HAP-1 (cell line): ENCODE data around the gene TXNRD2.

Experiments
- DNase-seq, 2 experiments: peaks; one replicate each; pipeline ENCODE4 v3.0.0-alpha.2; 2016 to 2020; ENCODE audit warnings: low spot score in 2 of 2
- H3K27me3 ChIP-seq: fragments of 250-450 bp; sonication (Bioruptor Pico); 2 replicates; pipeline ENCODE4 v1.5.1; 2020; ENCODE audit warnings: low read depth, mild to moderate bottlenecking, moderate library complexity
- H3K36me3 ChIP-seq: fragments of 250-450 bp; sonication (Bioruptor Pico); replicated peaks from 2 replicates; pipeline ENCODE4 v1.5.1; 2020; ENCODE audit warnings: mild to moderate bottlenecking
- H3K4me1 ChIP-seq: fragments of 250-450 bp; sonication (Bioruptor Pico); 2 replicates; pipeline ENCODE4 v1.5.1; 2020; ENCODE audit warnings: mild to moderate bottlenecking
- H3K4me3 ChIP-seq: fragments of 250-450 bp; sonication (Bioruptor Pico); 2 replicates; pipeline ENCODE4 v1.5.1; 2020; ENCODE audit warnings: mild to moderate bottlenecking, moderate library complexity
- H3K9me3 ChIP-seq: fragments of 250-450 bp; sonication (Bioruptor Pico); 2 replicates; pipeline ENCODE4 v1.5.1; 2020; ENCODE audit warnings: mild to moderate bottlenecking, moderate library complexity
- in situ Hi-C: fragments of 300-500 bp; cut with MboI; formaldehyde crosslinking; loops from 3 replicates; pipeline ENCODE4 v1.14.3; 2020; ENCODE audit warnings: low sequenced_read_pairs, inconsistent platforms, mixed read lengths

The TXNRD2 gene

GRCh38 chr22:19878461-19879245 lies 63.0 kb downstream of the TXNRD2 start:
- in situ Hi-C loops, result no loop called here
- no peaks in the 10 kb centered on the region for H3K9me3 ChIP-seq
- H3K36me3 ChIP-seq, result no peaks in the 10 kb centered on the region; the same call in 1 of the 2 replicates
- H3K4me1 ChIP-seq, result peaks cover 25% of the 10 kb centered on the region
- H3K4me3 ChIP-seq, result no peak overlapping the region
- DNase-seq, result no peak
- H3K27me3 ChIP-seq, result no peaks in the 10 kb centered on the region

- DNase-seq, result no peak
- Histone ChIP-seq H3K9me3 (no peaks in the 10 kb centered on the region), H3K36me3 (no peaks in the 10 kb centered on the region; the same call in 1 of the 2 replicates), H3K4me3 (no peak overlapping the region), H3K27me3 (no peaks in the 10 kb centered on the region), H3K4me1 (peaks cover 25% of the 10 kb centered on the region)
- in situ Hi-C loops, result no loop called here
These were observed 63.8 kb downstream of the TXNRD2 start for GRCh38 chr22:19877626-19878339.

GRCh38 chr22:19876941-19877625 lies 64.5 kb downstream of the TXNRD2 start:
- Histone ChIP-seq H3K4me1 (peaks cover 19% of the 10 kb centered on the region), H3K27me3 (no peaks in the 10 kb centered on the region), H3K36me3 (no peaks in the 10 kb centered on the region; the same call in 1 of the 2 replicates), H3K9me3 (no peaks in the 10 kb centered on the region), H3K4me3 (no peak overlapping the region)
- in situ Hi-C loops, result no loop called here
- no peak for DNase-seq

- peaks cover 13% of the 10 kb centered on the region for H3K4me1 ChIP-seq
- no peaks in the 10 kb centered on the region for H3K27me3 ChIP-seq
- DNase-seq, result no peak
- in situ Hi-C loops, result no loop called here
- no peak overlapping the region for H3K4me3 ChIP-seq
- H3K9me3 ChIP-seq, result no peaks in the 10 kb centered on the region
- H3K36me3 ChIP-seq, result no peaks in the 10 kb centered on the region
These were observed 65.2 kb downstream of the TXNRD2 start for GRCh38 chr22:19876314-19876940.

GRCh38 chr22:19875531-19876313 lies 65.9 kb downstream of the TXNRD2 start:
- no peaks in the 10 kb centered on the region for H3K36me3 ChIP-seq

GRCh38 chr22:19875061-19875530 lies 66.5 kb downstream of the TXNRD2 start:
- in situ Hi-C loops, result no loop called here
- Histone ChIP-seq H3K4me1 (peaks cover 4% of the 10 kb centered on the region), H3K36me3 (no peaks in the 10 kb centered on the region)

More at GRCh38 chr22:19875531-19876313, 65.9 kb downstream of the TXNRD2 start:
- Histone ChIP-seq H3K4me3 (no peak overlapping the region), H3K27me3 (no peaks in the 10 kb centered on the region), H3K4me1 (peaks cover 9% of the 10 kb centered on the region), H3K9me3 (no peaks in the 10 kb centered on the region)
- in situ Hi-C loops, result no loop called here
- DNase-seq, result no peak

GRCh38 chr22:19874307-19875060 lies 67.1 kb downstream of the TXNRD2 start:
- Histone ChIP-seq H3K9me3 (no peaks in the 10 kb centered on the region), H3K4me1 (no peaks in the 10 kb centered on the region; the same call in 1 of the 2 replicates), H3K4me3 (no peak overlapping the region), H3K36me3 (no peaks in the 10 kb centered on the region), H3K27me3 (no peaks in the 10 kb centered on the region)
- in situ Hi-C loops, result loop anchor here (25.0 kb wide), 1 partner anchor 437 kb away; the partner anchor contains the start of genes C22orf39, HIRA and MRPL40
- peak in 1 of 2 experiments; percentile 41 for DNase-seq

More at GRCh38 chr22:19875061-19875530, 66.5 kb downstream of the TXNRD2 start:
- Histone ChIP-seq H3K4me3 (no peak overlapping the region), H3K9me3 (no peaks in the 10 kb centered on the region), H3K27me3 (no peaks in the 10 kb centered on the region)
- DNase-seq, result no peak

GRCh38 chr22:19873960-19874306 lies 67.7 kb downstream of the TXNRD2 start:
- Histone ChIP-seq H3K4me1 (no peaks in the 10 kb centered on the region; the same call in 1 of the 2 replicates), H3K36me3 (no peaks in the 10 kb centered on the region), H3K4me3 (no peak overlapping the region), H3K9me3 (no peaks in the 10 kb centered on the region), H3K27me3 (no peaks in the 10 kb centered on the region)
- in situ Hi-C loops, result loop anchor here (25.0 kb wide), 1 partner anchor 437 kb away; the partner anchor contains the start of genes C22orf39, HIRA and MRPL40
- no peak for DNase-seq

GRCh38 chr22:19873138-19873959 lies 68.3 kb downstream of the TXNRD2 start:
- Histone ChIP-seq H3K9me3 (no peaks in the 10 kb centered on the region), H3K36me3 (no peaks in the 10 kb centered on the region), H3K4me3 (no peak overlapping the region), H3K4me1 (no peaks in the 10 kb centered on the region; the same call in 1 of the 2 replicates), H3K27me3 (no peaks in the 10 kb centered on the region)
- DNase-seq, result no peak
- in situ Hi-C loops, result loop anchor here (25.0 kb wide), 1 partner anchor 436 kb away; the partner anchor contains the start of genes C22orf39, HIRA and MRPL40

- in situ Hi-C loops, result loop anchor here (25.0 kb wide), 1 partner anchor 435 kb away; the partner anchor contains the start of genes C22orf39, HIRA and MRPL40
- H3K9me3 ChIP-seq, result no peaks in the 10 kb centered on the region
- no peak overlapping the region for H3K4me3 ChIP-seq
- DNase-seq, result peak in 1 of 2 experiments; percentile 7
- no peaks in the 10 kb centered on the region for H3K27me3 ChIP-seq
- H3K36me3 ChIP-seq, result no peaks in the 10 kb centered on the region
- H3K4me1 ChIP-seq, result no peaks in the 10 kb centered on the region; the same call in 1 of the 2 replicates
These were observed 68.9 kb downstream of the TXNRD2 start for GRCh38 chr22:19872779-19873137.
